Activated CD8-positive, alpha-beta memory T cell treated with anti-CD3 and anti-CD28 coated beads for 24 hours (primary cell): ENCODE data around the gene LZTR1.
"Not testable (repeated sequence)": the region's sequence is repeated elsewhere in the genome, so short reads cannot be mapped to it uniquely, and the experiment has no call there.

ENCODE experiments used
- DNase-seq: peaks from one replicate; pipeline ENCODE4 v3.0.0-alpha.2; 2020

The LZTR1 gene

GRCh38 chr22:20966883-20967696 is 15.0 kb upstream of the LZTR1 start, which contains the start of gene AIFM3:
Gene AIFM3 (plus strand): TSS chr22:20967255. CDS start chr22:20967945, 690 bp downstream.
- DNase-seq = no peak

- no peak for DNase-seq
Measured at GRCh38 chr22:20967697-20968211, 14.3 kb upstream of the LZTR1 start.

GRCh38 chr22:20968281-20968977 is 13.7 kb upstream of the LZTR1 start:
- DNase-seq = no peak

GRCh38 chr22:20970939-20971657 is 11.0 kb upstream of the LZTR1 start:
- DNase-seq = no peak

- not testable (repeated sequence) for DNase-seq
Measured at GRCh38 chr22:20972014-20972694, 9.9 kb upstream of the LZTR1 start.

- no peak for DNase-seq
Measured at GRCh38 chr22:20972933-20973577, 9.0 kb upstream of the LZTR1 start.

GRCh38 chr22:20973634-20974286 is 8.3 kb upstream of the LZTR1 start:
- no peak for DNase-seq

GRCh38 chr22:20974336-20974955 is 7.7 kb upstream of the LZTR1 start:
- DNase-seq = no peak

- no peak for DNase-seq
Measured at GRCh38 chr22:20975541-20976290, 6.4 kb upstream of the LZTR1 start.

- DNase-seq = no peak
Measured at GRCh38 chr22:20976291-20976877, 5.7 kb upstream of the LZTR1 start.

GRCh38 chr22:20977019-20977418 is 5.1 kb upstream of the LZTR1 start:
- DNase-seq = no peak

GRCh38 chr22:20977516-20978170 is 4.5 kb upstream of the LZTR1 start:
- no peak for DNase-seq

GRCh38 chr22:20978419-20978818 is 3.7 kb upstream of the LZTR1 start:
- no peak for DNase-seq

GRCh38 chr22:20979243-20979809 is 2.8 kb upstream of the LZTR1 start:
- DNase-seq = peak; percentile 81

GRCh38 chr22:20979940-20980453 is 2.1 kb upstream of the LZTR1 start:
- DNase-seq = no peak

- no peak for DNase-seq
Measured at GRCh38 chr22:20980523-20980922, 1.6 kb upstream of the LZTR1 start.

GRCh38 chr22:20980938-20981722 is 967 bp upstream of the LZTR1 start:
- no peak for DNase-seq

- no peak for DNase-seq
Measured at GRCh38 chr22:20982563-20982882, 426 bp downstream of the LZTR1 start.
